GM12864 (cell line): ENCODE measurements around the gene PHB1.
"Not testable (repeated sequence)": the region's sequence is repeated elsewhere in the genome, so short reads cannot be mapped to it uniquely, and the experiment has no call there.

ENCODE experiments used
- DNase-seq: peaks from one replicate; pipeline ENCODE4 v3.0.0-alpha.2; 2011; ENCODE audit warnings: low read depth
- H3K4me3 ChIP-seq: 2 replicates; pipeline ENCODE4 v1.5.1; 2011; ENCODE audit warnings: mild to moderate bottlenecking, low read depth, low read length, control low read depth
- CTCF ChIP-seq: IDR thresholded peaks from 2 replicates; pipeline ENCODE4 v1.5.1; 2011; ENCODE audit warnings: low read depth, mild to moderate bottlenecking, moderate library complexity, low read length, control low read depth, inconsistent platforms; ENCODE audit errors: missing control alignments

PHB1 gene

GRCh38 chr17:49435671-49436029 lies 21.0 kb upstream of the PHB1 start:
- no peak for DNase-seq
- no peak for TF ChIP-seq CTCF
- H3K4me3 ChIP-seq: no peak overlapping the region

GRCh38 chr17:49434821-49435670 lies 20.4 kb upstream of the PHB1 start:
- TF ChIP-seq CTCF: peak; percentile 83
- no peak for DNase-seq

GRCh38 chr17:49433000-49433694 lies 18.5 kb upstream of the PHB1 start:
- no peak overlapping the region for H3K4me3 ChIP-seq
- no peak for DNase-seq
- no peak for TF ChIP-seq CTCF

More at GRCh38 chr17:49434821-49435670, 20.4 kb upstream of the PHB1 start:
- H3K4me3 ChIP-seq: no peak overlapping the region

GRCh38 chr17:49431743-49432142 lies 17.1 kb upstream of the PHB1 start:
- H3K4me3 ChIP-seq: no peak overlapping the region
- no peak for TF ChIP-seq CTCF
- DNase-seq: no peak

GRCh38 chr17:49425004-49425286 lies 10.3 kb upstream of the PHB1 start:
- no peak for TF ChIP-seq CTCF
- no peak for DNase-seq
- H3K4me3 ChIP-seq: no peak overlapping the region

- not testable (repeated sequence) for DNase-seq, H3K4me3 ChIP-seq
These were observed 9.8 kb upstream of the PHB1 start for GRCh38 chr17:49424276-49425003.

- no peak for TF ChIP-seq CTCF
- no peak overlapping the region for H3K4me3 ChIP-seq
- DNase-seq: no peak
These were observed 8.0 kb upstream of the PHB1 start for GRCh38 chr17:49422714-49423113.

GRCh38 chr17:49419761-49420160 lies 5.1 kb upstream of the PHB1 start:
- H3K4me3 ChIP-seq, DNase-seq: not testable (repeated sequence)

- H3K4me3 ChIP-seq, DNase-seq: not testable (repeated sequence)
These were observed 4.4 kb upstream of the PHB1 start for GRCh38 chr17:49418754-49419740.
